Spinal cord (tissue), 10 donors: ENCODE data around the gene GSS. TPM values are rescaled to one million over a fixed set of nuclear protein-coding genes. Genes with fewer than 3 reads are reported as not detected.

ENCODE experiments used
- DNase-seq, 6 donors: peaks; one replicate each; pipeline versions ENCODE4 v3.0.0 to v3.0.0-alpha.2; 2013 to 2015; ENCODE audit warnings: low spot score in 6 of 6, low read depth in 4 of 6
- H3K27ac ChIP-seq: one replicate; pipeline ENCODE4 v1.5.1; 2013; ENCODE audit warnings: low read depth, low read length, control low read depth
- H3K27me3 ChIP-seq: one replicate; pipeline ENCODE4 v1.6.1; 2013; ENCODE audit warnings: low read length; ENCODE audit not compliant: control insufficient read depth, insufficient read depth
- H3K36me3 ChIP-seq: one replicate; pipeline ENCODE4 v1.6.1; 2013; ENCODE audit warnings: low read length; ENCODE audit not compliant: control insufficient read depth, insufficient read depth
- H3K4me1 ChIP-seq: one replicate; pipeline ENCODE4 v1.6.1; 2013; ENCODE audit warnings: low read length; ENCODE audit not compliant: control insufficient read depth, insufficient read depth
- H3K4me3 ChIP-seq: one replicate; pipeline ENCODE4 v1.5.1; 2013; ENCODE audit warnings: low read depth, low read length, control low read depth
- H3K9me3 ChIP-seq: one replicate; pipeline ENCODE4 v1.6.1; 2013; ENCODE audit warnings: low read length; ENCODE audit not compliant: control insufficient read depth, insufficient read depth
- WGBS: methylation state at CpG from one replicate; pipeline ENCODE4 v1.1.5; 2013; ENCODE audit warnings: missing lambda C conversion rate; ENCODE audit not compliant: insufficient coverage; 5-methylcytosine and 5-hydroxymethylcytosine counted together
- polyA plus RNA-seq, 2 donors: library from polyadenylated mRNA; unstranded; fragments of 120-200 nt; gene quantifications; one replicate each; pipeline ENCODE4 v1.2.1, GENCODE V29; 2013; ENCODE audit not compliant: insufficient read length in 2 of 2
- total RNA-seq, 2 donors: library from RNA; depleted of rRNA in 1 of 2; stranded (reverse); fragments of 120-200 nt in 1 of 2; fragments of >200 nt in 1 of 2; gene quantifications; one replicate each; pipeline versions ENCODE4 v1.2.3 to v1.2.4, GENCODE V29; 2013 to 2014
- donor health status: healthy.

GSS gene
- total and polyA plus RNA-seq, 4 donors = 34.5 to 51.0 (median 46.8) TPM

DNA sequence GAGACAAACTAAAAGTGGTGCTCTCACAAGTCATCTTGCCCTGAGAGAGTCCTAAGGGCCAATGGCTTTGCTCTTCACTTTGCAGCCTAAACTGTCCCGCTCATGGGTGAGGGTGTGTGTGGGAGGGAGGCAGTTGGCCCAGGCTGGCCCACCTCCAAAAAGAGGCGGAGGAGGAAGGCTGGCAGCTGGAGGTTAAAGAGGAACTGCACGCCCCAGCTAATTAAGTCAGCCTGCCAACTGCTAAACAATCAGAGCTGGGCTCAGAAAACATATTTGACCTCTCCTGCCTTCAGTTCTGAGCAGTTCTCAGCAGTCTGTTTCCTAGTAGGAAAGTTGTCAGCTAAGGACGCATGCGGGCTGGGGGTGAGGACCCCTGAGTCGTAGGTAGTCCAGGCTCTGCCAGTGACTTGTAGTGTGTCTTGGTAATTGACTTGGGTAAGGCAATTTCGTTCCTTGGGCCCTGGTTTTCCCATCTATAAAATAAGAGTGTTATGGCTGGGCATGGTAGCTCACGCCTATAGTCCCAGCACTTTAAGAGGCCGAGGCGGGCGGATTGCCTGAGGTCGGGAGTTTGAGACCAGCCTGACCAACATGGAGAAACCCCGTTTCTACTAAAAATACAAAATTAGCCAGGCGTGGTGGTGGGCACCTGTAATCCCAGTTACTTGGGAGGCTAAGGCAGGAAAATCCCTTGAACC lies 17.0 kb downstream of the GSS start:
- 56% methylated on average over 5 of the region's 14 CpGs for WGBS
- peak in 2 of 6 donors; percentile 13 to 49 for DNase-seq
- Histone ChIP-seq H3K4me1 (no peaks in the 10 kb centered on the region), H3K9me3 (no peaks in the 10 kb centered on the region), H3K36me3 (peaks cover 40% of the 10 kb centered on the region), H3K27ac (no peak overlapping the region), H3K27me3 (no peaks in the 10 kb centered on the region), H3K4me3 (no peak overlapping the region)

DNA sequence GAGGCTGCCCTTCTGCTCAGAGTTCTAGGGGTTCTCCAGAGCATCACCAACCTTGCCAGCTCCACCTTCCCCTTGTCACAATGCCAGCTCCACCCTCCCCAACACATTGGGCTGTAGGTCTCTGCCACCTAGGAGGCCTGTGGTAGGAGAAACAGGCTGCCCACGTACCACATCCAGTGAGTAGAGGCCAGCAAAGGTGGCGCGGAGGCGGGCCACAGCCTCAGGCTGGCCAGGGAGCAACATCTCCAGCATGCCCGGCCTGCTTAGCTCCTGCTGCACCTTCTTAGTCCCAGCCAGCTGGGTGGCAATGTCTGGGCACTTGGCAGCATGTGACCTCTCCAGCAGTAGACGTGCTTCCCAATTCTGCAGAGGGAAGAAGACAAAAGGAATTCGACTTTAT lies 23.8 kb downstream of the GSS start:
- WGBS = 98% methylated on average over 7 of the region's 7 CpGs
- H3K27ac ChIP-seq = no peak overlapping the region
- H3K9me3 ChIP-seq = no peaks in the 10 kb centered on the region
- DNase-seq = no peak
- H3K4me1 ChIP-seq = no peaks in the 10 kb centered on the region
- peaks cover 67% of the 10 kb centered on the region for H3K36me3 ChIP-seq
- H3K27me3 ChIP-seq = no peaks in the 10 kb centered on the region
- H3K4me3 ChIP-seq = no peak overlapping the region

DNA sequence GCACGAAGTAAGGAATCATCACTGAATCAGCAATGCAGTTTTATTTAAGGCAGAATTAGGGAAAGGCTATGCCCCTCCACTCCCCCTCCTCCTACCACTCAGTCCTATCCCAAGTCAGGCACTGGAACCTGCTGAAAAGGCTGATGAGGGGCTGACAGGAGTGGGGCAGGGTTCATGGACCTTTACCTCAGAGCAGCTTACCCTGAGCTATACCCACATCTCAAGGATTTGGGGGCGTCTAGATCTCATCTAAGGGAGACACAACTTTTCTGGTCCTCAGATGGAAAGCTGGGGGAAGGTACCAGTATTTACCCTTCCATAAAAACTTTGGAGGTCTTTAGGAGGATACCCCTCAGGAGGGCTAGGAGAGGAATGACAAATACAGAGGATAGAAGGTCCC lies 27.2 kb downstream of the GSS start:
- no peaks in the 10 kb centered on the region for H3K27me3 ChIP-seq
- no peak overlapping the region for H3K27ac ChIP-seq
- H3K4me1 ChIP-seq = no peaks in the 10 kb centered on the region
- no peak for DNase-seq
- 100% methylated on average over 1 of the region's 2 CpGs for WGBS
- H3K4me3 ChIP-seq = no peak overlapping the region
- peaks cover 70% of the 10 kb centered on the region for H3K36me3 ChIP-seq
- no peaks in the 10 kb centered on the region for H3K9me3 ChIP-seq

DNA sequence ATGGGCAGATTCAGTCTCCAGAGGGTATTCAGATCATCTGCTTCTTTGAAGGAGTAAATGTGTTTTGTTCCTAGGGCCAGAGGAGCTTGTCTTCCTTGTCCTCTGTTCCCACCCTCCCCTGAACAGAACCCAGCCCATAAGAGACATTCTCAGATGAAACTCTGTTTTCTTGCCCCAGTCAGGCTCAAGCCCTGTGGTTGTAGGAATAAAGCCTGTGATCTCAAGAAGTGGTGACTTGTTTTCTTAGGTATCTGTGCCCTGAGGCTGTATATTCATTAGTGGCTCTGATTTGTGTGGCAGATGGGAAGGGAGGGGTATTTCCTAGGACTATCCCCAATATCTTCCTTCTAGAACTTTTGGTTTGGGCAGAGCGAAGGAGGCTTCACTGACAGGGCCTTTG lies 27.9 kb downstream of the GSS start:
- H3K36me3 ChIP-seq = peaks cover 70% of the 10 kb centered on the region

DNA sequence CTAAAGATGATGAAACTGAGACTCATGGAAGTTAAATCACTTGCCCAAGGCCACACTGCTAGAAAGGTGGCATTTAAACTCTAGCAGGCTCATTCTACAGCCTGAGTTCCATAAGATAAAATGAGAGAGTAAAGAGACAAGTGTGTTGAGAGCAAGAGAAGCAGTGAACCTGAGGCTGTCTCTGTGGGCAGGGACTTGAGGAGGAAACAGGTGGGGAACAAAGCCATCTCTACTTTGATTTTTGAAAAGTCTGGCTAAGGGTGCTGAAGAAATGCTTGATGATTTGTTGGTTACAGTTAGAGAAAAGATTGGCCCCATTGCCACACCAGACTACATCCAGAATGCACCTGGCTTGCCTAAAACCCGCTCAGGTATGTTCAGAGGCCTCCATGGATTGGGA lies 29.0 kb downstream of the GSS start:
- Histone ChIP-seq H3K27ac (no peak overlapping the region), H3K4me1 (no peaks in the 10 kb centered on the region), H3K36me3 (peaks cover 59% of the 10 kb centered on the region), H3K4me3 (no peak overlapping the region), H3K27me3 (no peaks in the 10 kb centered on the region), H3K9me3 (no peaks in the 10 kb centered on the region)
- no peak for DNase-seq
- 100% methylated on average over 1 of the region's 1 CpG for WGBS

More for the DNA sequence above, 27.9 kb downstream of the GSS start:
- no peak for DNase-seq
- H3K9me3 ChIP-seq = no peaks in the 10 kb centered on the region
- 100% methylated on average over 1 of the region's 1 CpG for WGBS
- no peaks in the 10 kb centered on the region for H3K4me1 ChIP-seq
- H3K27ac ChIP-seq = no peak overlapping the region
- H3K27me3 ChIP-seq = no peaks in the 10 kb centered on the region
- no peak overlapping the region for H3K4me3 ChIP-seq

DNA sequence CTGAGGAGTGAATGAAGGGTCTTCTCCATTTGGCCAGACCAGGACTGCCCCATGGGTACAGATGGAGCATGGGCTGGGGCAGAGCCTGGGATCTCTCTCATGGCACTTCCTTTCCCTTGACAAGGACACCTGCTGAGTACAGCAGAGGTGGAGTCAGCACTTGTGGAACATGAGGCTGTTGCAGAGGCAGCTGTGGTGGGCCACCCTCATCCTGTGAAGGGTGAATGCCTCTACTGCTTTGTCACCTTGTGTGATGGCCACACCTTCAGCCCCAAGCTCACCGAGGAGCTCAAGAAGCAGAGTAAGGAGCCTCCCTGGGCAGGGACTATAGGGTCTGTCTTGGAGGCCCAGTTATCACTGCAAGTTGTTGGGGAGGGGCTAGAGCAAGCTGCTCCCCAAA lies 29.6 kb downstream of the GSS start:
- DNase-seq = no peak
- 60% methylated on average over 1 of the region's 1 CpG for WGBS
- Histone ChIP-seq H3K9me3 (no peaks in the 10 kb centered on the region), H3K27me3 (no peaks in the 10 kb centered on the region), H3K27ac (no peak overlapping the region), H3K4me1 (no peaks in the 10 kb centered on the region), H3K4me3 (no peak overlapping the region), H3K36me3 (peaks cover 58% of the 10 kb centered on the region)

DNA sequence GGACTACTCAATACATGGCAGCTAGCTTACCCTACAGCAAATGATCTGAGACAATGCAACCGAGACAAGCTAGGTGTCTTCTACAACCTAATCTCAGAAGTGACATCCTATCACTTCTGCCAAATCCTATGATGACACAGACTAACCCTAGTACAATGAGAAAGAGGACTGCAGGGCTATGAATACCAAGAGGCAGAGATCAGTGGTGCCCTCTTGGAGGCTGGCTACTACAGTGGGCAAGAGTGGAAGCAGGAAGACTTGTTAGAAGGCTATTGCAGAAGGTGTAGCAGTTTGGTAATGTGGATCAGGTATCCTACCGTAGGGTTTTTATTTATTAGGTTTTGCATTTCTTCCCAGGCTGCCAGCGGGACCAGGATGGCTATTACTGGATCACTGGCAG lies 30.3 kb downstream of the GSS start:
- DNase-seq = no peak
- Histone ChIP-seq H3K9me3 (no peaks in the 10 kb centered on the region), H3K4me3 (no peak overlapping the region), H3K27me3 (no peaks in the 10 kb centered on the region), H3K4me1 (no peaks in the 10 kb centered on the region), H3K36me3 (peaks cover 59% of the 10 kb centered on the region), H3K27ac (no peak overlapping the region)
- WGBS = no CpG with 5 or more reads among the region's 3 CpGs

DNA sequence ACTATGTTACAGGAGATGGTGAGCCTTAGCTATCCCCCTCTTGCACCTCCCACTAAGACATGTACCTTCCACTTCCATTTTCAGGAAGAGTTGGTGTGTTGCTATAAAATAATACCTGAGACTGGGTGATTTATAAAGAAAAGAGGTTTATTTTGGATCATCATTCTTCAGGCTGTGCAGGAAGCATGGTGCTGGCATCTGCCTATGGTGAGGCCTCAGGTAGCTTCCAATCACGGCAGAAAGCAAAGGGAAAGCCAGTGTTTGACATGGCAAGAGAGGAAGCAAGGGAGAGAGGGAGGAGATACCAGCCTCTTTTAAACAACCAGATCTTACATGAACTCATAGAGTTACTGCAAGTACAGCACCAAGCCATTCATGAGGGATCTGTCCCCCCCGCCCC lies 32.2 kb downstream of the GSS start:
- H3K4me1 ChIP-seq = no peaks in the 10 kb centered on the region
- no peak for DNase-seq
- H3K27ac ChIP-seq = no peak overlapping the region
- H3K27me3 ChIP-seq = no peaks in the 10 kb centered on the region
- no CpG with 5 or more reads among the region's 2 CpGs for WGBS
- H3K36me3 ChIP-seq = peaks cover 42% of the 10 kb centered on the region
- no peak overlapping the region for H3K4me3 ChIP-seq
- no peaks in the 10 kb centered on the region for H3K9me3 ChIP-seq

DNA sequence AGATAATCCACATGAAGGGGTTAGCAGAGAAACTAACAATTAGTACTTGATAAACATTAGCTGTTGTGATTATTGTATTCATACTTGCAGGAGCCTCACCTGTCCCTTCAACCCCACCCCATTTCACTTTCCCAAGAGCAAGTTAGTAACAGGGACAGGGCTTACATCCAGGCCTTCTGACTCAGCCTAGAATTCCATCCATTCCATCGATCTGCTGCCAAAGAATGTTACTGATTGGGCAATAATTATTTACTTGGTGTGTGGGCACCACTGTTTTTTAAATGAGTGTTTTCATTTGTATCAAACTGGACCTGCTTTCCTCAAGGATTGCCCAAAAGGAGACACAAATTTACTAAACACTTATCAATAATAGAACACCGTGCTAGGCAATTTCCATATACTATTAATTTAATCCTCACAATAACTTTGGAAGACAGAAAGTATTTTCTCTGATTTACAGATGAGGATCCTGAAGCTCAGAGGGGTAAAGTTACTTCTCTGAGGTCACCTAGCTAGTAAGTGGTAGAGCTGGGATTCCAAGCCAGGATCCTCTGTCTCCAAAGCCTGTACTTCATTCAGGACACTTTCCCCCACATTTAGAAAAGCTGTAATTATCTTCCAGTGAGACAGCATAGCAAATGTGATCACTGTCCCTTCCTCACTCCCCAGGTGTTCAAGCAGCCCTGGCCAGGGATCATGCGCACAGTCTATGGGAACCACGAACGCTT lies 32.8 kb downstream of the GSS start:
- DNase-seq = no peak
- H3K9me3 ChIP-seq = no peaks in the 10 kb centered on the region
- H3K36me3 ChIP-seq = peaks cover 36% of the 10 kb centered on the region
- no peaks in the 10 kb centered on the region for H3K27me3 ChIP-seq
- H3K4me1 ChIP-seq = no peaks in the 10 kb centered on the region
- no peak overlapping the region for H3K4me3 ChIP-seq
- no peak overlapping the region for H3K27ac ChIP-seq
- WGBS = 100% methylated on average over 3 of the region's 5 CpGs

DNA sequence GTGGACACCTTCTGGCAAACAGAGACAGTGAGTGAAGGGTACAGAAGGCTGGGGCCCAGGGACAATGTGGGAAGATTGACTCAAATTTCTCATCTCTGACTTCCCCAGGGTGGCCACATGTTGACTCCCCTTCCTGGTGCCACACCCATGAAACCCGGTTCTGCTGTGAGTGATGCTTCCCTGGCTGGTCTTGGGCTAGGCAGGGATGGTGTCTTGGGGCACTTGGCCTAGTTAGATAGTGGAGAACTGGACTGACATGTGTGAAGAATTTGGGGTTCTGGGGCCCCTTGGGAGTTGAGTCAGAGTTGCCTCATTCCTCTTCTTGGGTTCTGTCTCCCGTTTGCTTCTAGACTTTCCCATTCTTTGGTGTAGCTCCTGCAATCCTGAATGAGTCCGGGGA lies 34.2 kb downstream of the GSS start:
- Histone ChIP-seq H3K27ac (no peak overlapping the region), H3K4me3 (no peak overlapping the region), H3K36me3 (peaks cover 24% of the 10 kb centered on the region), H3K27me3 (no peaks in the 10 kb centered on the region), H3K4me1 (no peaks in the 10 kb centered on the region), H3K9me3 (no peaks in the 10 kb centered on the region)
- WGBS = 100% methylated on average over 2 of the region's 3 CpGs
- DNase-seq = no peak
